ENCODE measurements around the gene PSMB10. TPM values are rescaled to one million over a fixed set of nuclear protein-coding genes. Genes with fewer than 3 reads are reported as not detected.

The PSMB10 gene
- total RNA-seq, 1 donor from 2014 or later = 1.2 TPM

DNA sequence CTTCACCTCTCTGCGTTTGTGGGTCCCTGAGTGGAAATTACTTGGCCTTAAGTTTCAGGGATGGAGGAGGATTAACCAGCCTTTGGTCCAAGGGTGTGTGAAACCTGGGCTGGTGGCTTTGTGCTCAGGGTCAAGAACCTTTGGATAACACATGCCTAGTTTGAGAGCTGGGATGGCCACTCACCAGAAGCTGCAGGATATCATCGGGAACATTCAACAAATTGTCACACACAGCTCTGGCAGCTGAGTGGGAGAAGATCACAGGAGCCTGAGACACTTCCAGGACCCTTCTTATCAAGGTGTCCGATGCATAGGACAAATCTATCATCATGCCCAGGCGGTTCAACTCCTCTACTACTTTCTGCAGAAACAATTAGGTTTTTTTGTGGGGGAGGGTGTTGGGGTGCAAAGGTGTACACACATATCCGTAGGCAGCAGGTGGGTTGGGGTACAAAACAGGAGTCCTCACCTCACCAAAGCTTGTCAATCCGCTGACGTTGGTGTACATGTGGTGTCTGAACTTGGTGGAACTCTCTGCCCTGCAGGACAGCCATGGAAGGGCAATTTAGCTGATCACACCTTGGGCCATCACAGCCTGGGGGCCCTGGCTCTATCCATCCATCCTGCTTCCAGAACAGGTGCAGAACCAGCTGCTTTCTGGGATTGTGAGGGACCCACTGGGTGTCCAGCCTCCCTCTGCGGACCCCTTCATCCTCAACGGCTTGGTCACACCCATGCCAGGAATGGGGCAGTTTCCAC lies 41.0 kb upstream of the PSMB10 start:
- no peak for DNase-seq (ENCODE audit: low spot score)
- H3K36me3 Mint-ChIP-seq = no peaks in the 10 kb centered on the region

GRCh38 chr16:67977005-67977404 lies 40.4 kb upstream of the PSMB10 start:
- Mint-ChIP-seq H3K4me3 (no peak overlapping the region), H3K9me3 (no peaks in the 10 kb centered on the region), H3K27ac (no peak overlapping the region), H3K36me3 (no peaks in the 10 kb centered on the region), H3K4me1 (no peaks in the 10 kb centered on the region), H3K27me3 (ENCODE audit: insufficient read depth, low read depth) (peaks cover 14% of the 10 kb centered on the region)
- no peaks in the 10 kb centered on the region for H3F3A ChIP-seq (ENCODE audit: low read depth)
- no peaks in the 10 kb centered on the region for H4K20me1 ChIP-seq (ENCODE audit: low read depth)
- H3K4me3 ChIP-seq = no peak overlapping the region
- no peaks in the 10 kb centered on the region for H3K79me2 ChIP-seq (ENCODE audit: low read depth)
- H3K4me1 ChIP-seq = no peaks in the 10 kb centered on the region
- no peak overlapping the region for H2AFZ ChIP-seq (replicated peaks)
- no peaks in the 10 kb centered on the region for H3K9me3 ChIP-seq (ENCODE audit: low read depth)
- no peak overlapping the region for H3K27ac ChIP-seq
- no peak overlapping the region for H3K4me2 ChIP-seq
- H3K9ac ChIP-seq = no peak overlapping the region
- H3K27me3 ChIP-seq = no peaks in the 10 kb centered on the region
- TF ChIP-seq CTCF (IDR thresholded peaks at IDR 0.05) (no peak), EZH2phosphoT487 (IDR thresholded peaks at IDR 0.05) (no peak), EZH2 (IDR thresholded peaks at IDR 0.05) (no peak)
- no peak for DNase-seq (ENCODE audit: low spot score)
- no peaks in the 10 kb centered on the region for H3K36me3 ChIP-seq

More for the DNA sequence above, 41.0 kb upstream of the PSMB10 start:
- Histone ChIP-seq H3K4me1 (no peaks in the 10 kb centered on the region), H3K4me3 (no peak overlapping the region), H3K79me2 (ENCODE audit: low read depth) (no peaks in the 10 kb centered on the region), H3F3A (ENCODE audit: low read depth) (no peaks in the 10 kb centered on the region), H2AFZ (replicated peaks) (no peak overlapping the region), H3K27ac (no peak overlapping the region), H3K27me3 (no peaks in the 10 kb centered on the region), H3K4me2 (no peak overlapping the region), H4K20me1 (ENCODE audit: low read depth) (no peaks in the 10 kb centered on the region), H3K36me3 (no peaks in the 10 kb centered on the region), H3K9ac (no peak overlapping the region), H3K9me3 (ENCODE audit: low read depth) (no peaks in the 10 kb centered on the region)
- TF ChIP-seq EZH2 (IDR thresholded peaks at IDR 0.05) = no peak
- no peak for TF ChIP-seq EZH2phosphoT487 (IDR thresholded peaks at IDR 0.05)
- TF ChIP-seq CTCF (IDR thresholded peaks at IDR 0.05) = no peak
- H3K9me3 Mint-ChIP-seq = no peaks in the 10 kb centered on the region
- H3K27me3 Mint-ChIP-seq (ENCODE audit: insufficient read depth, low read depth) = peaks cover 13% of the 10 kb centered on the region
- no peak overlapping the region for H3K27ac Mint-ChIP-seq
- H3K4me1 Mint-ChIP-seq = peaks cover 1% of the 10 kb centered on the region
- H3K4me3 Mint-ChIP-seq = no peak overlapping the region

GRCh38 chr16:67976205-67976604 lies 39.6 kb upstream of the PSMB10 start:
- Histone ChIP-seq H3K4me2 (no peak overlapping the region), H3K9ac (no peak overlapping the region), H3K79me2 (ENCODE audit: low read depth) (no peaks in the 10 kb centered on the region), H3K27ac (no peak overlapping the region), H3K36me3 (no peaks in the 10 kb centered on the region), H4K20me1 (ENCODE audit: low read depth) (no peaks in the 10 kb centered on the region), H3K27me3 (no peaks in the 10 kb centered on the region), H3K9me3 (ENCODE audit: low read depth) (no peaks in the 10 kb centered on the region), H3K4me3 (no peak overlapping the region), H3K4me1 (no peaks in the 10 kb centered on the region), H3F3A (ENCODE audit: low read depth) (no peaks in the 10 kb centered on the region), H2AFZ (replicated peaks) (no peak overlapping the region)
- Mint-ChIP-seq H3K4me1 (no peaks in the 10 kb centered on the region), H3K4me3 (peak overlapping the region; percentile 30), H3K36me3 (no peaks in the 10 kb centered on the region), H3K9me3 (no peaks in the 10 kb centered on the region), H3K27me3 (ENCODE audit: insufficient read depth, low read depth) (peaks cover 14% of the 10 kb centered on the region), H3K27ac (peak overlapping the region; percentile 76)
- no peak for DNase-seq (ENCODE audit: low spot score)
- no peak for TF ChIP-seq EZH2 (IDR thresholded peaks at IDR 0.05)
- TF ChIP-seq EZH2phosphoT487 (IDR thresholded peaks at IDR 0.05) = no peak
- no peak for TF ChIP-seq CTCF (IDR thresholded peaks at IDR 0.05)
